Activated CD8-positive, alpha-beta memory T cell treated with anti-CD3 and anti-CD28 coated beads for 1 hour (primary cell): ENCODE data around the gene NDUFB8.

Source experiments
- DNase-seq, 2 donors: peaks; one replicate each; pipeline ENCODE4 v3.0.0-alpha.2; 2020; ENCODE audit warnings: low read depth in 1 of 2; ENCODE audit errors: extremely low read depth in 1 of 2

NDUFB8 gene

DNA sequence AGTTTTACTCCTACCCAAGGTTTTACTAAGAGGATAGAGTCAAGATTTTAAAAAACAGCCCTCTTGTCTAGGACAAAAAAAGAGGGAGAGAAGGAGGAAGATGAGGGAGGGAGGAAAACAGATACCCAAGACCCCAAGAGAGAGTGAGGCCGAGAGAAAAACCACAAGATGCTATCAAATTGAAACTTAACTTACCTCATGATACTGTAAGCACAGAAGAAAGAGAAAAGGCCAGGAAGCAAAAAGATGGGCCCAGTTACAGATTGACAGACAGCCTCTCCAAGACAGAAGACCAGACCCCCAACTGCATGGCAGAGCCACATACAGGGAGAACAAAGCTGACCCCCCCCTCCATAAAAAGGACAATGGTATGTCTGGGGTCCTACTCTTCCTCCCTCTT is 21.4 kb downstream of the NDUFB8 start:
- DNase-seq, result no peak

GRCh38 chr10:100507357-100507732 is 22.3 kb downstream of the NDUFB8 start:
- DNase-seq, result no peak

DNA sequence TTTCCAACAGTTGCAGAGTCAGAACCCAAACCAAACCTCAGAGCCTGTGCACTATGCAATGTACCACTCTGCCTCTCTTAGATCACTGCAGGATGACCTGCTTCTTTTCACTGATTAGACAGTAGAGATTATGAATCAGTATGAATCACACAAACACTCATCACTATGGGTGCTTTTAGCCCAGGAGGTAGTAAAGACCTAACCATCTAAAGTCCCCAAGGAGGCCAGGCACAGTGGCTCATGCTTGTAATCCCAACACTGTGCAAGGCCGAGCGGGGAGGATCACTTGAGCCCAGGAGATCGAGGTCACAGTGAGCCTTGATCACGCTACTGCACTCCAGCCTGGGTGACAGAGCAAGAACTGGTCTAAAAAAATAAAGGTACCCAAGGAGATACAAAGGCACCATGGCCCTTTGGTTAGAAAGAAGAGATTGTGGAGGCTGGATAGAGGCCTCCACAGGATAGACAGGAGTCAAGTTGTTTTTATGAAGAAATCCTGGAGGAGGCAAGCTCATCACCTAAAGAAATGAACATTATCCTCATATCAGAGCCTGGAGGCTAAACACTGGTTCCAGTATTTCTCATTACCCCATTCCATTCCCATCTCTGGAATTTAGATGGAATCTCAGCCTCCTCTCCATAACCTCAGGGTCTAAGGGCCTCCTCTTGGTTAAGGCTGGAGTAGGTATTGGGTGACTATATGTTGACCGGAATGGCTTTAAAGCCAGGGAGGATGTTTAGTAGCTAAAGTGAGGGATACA is 22.9 kb downstream of the NDUFB8 start:
- DNase-seq, result no peak

DNA sequence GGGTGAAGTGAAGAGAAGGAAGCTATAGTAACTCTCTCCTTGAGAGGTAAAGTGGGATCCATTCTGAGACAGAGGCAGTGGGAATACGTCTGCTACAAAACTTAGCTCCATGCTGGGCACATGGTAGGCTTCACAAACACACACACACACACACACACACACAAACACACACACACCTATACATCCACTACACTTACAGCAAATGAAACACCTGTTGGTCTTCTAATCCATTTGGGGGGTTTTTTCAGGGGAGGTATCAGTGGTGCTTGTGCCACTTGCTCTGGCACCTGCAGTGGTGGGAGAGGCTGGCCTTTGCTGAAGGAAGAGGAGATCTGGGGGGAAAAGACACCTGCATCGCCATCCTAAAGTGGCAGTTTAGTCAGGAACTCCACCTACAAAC is 24.5 kb downstream of the NDUFB8 start:
- no peak for DNase-seq

DNA sequence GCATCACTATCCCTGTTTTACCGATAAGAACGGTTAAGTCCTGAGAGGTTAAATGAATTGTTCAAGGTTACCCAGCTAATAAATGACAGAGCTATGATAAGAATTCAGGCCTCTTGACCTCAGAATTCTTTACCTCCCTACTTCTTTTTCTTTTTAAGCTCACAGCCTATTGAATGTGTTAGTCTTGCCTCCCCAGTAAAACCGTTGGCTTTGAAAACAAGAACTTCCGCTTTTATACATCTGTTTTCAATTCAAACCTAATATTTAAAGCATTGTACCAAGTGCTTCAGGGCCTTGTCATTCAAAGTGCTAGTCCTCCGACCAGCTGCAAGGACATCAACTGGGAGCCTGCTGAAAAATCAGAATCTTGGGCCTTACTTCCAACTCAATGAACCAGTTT is 25.6 kb downstream of the NDUFB8 start:
- no peak for DNase-seq

GRCh38 chr10:100502926-100503494 is 26.7 kb downstream of the NDUFB8 start:
- DNase-seq, result no peak

DNA sequence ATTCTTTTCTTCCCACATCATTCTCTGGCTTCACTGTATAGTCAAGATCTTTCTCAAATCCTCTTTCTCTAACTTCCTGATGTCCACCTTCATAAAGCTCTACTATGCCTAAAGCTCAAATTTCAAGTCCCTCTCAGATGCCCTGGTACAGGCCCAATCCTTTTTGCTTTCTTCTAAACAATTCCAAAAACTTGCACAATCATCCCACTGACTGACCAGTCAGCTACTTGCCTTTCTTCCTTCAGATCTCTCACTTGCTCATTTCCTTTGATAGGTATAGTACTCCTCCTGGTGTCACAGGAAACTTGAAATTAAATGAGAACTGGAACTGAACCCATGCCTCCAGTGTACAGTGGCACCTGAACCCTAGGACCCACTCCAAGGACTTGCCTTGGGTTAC is 28.2 kb downstream of the NDUFB8 start:
- DNase-seq, result no peak

DNA sequence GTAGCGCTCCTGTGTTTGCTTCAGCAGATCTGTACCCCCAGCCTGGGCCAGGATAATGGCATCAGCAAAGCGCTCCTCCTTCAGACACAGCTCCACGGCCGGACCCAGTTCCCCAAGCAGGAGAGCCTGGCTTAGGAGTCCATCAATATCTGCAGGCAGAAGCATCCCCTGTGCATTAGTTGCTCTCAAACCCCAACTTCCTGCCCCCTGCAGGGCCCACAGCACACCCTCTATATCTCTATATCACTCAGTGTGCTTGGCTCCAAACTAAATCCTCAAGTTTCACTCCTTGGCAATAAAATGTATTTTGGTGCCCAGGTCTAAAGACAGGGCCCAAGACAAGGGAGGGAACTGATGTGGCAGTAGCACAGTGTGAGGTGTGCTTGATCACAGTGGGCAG is 31.6 kb downstream of the NDUFB8 start:
- no peak for DNase-seq

DNA sequence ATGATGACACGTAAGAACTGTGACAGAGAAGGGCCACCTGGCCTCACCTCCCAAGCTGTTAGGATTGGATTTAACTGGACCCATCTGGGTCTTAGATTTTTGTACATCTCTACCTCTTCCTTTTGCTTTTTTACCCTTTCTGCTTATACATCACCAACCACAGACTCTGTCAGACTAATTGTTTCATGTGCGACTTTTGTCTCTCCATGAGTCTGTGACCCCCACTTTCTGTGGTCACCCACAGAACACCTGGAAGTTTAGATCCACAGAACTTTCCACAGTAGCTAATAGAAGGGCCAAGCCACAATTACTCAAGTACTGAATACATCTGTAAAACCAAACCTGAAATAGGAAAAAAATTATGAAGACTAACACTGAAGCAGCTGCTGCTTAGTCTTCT is 33.1 kb downstream of the NDUFB8 start:
- DNase-seq, result no peak

- DNase-seq, result no peak
Observed at GRCh38 chr10:100490531-100490930, 39.1 kb downstream of the NDUFB8 start.

GRCh38 chr10:100489396-100489795 is 40.3 kb downstream of the NDUFB8 start:
- no peak for DNase-seq

GRCh38 chr10:100487529-100487928 is 42.1 kb downstream of the NDUFB8 start:
- DNase-seq, result no peak

GRCh38 chr10:100485801-100486495 is 43.7 kb downstream of the NDUFB8 start:
- no peak for DNase-seq

DNA sequence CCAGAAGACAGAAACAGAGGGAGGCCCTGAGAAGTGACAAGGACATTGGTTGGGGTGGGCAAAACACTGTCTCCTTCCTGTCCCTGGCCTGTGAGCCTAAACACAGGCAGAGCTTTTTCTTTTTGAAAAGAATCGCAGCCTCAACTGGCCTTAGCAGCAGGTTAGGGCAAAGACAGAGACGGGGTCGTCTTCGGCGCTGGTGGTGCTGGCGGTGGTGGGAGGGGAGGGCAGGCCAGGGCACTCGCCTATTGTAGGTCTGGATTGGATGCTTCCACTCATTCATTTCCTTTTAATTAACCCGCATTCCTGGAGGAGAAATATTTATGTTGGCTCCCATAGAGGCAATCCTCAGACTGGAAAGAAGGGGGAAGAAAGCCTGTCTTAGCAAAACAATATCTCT is 44.3 kb downstream of the NDUFB8 start:
- DNase-seq, result no peak

DNA sequence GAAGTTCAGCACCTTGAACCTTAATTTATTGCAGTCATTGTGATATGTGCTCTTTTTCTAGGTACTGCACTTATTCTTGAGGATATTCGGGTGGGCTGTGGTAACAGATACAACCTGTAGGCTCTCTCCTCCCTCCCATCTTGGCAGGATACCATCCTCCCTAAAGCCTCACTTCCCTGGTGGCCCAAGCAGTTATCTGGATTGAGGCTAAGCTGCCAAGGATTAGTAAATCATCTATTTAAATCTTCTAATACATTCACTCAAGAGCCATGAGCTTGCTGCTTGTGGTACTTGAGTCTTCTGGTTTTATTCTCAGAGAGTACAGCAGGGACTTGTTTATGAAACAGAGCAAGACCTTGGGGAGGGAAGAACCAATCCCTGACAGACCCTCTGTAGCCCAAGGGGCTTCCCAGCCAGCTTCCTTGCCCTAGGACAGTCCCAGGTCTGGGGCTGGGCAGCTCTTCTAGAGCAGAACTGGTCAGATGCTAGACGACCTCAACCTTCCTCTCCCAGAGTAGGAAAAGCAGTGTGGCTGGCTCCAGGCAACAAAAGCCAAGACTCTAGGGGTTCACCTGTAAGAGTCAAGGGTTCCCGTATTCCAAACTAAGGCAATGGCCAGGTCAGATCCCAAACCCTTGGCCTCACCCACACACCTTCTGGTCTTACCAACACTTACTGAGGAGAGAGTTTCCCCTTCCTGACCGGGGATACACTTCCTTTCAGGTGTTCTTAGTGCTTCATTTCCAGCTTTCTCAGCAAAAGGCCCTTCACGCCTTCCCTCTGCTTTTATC is 45.6 kb downstream of the NDUFB8 start:
- DNase-seq, result no peak

- no peak for DNase-seq
Observed at GRCh38 chr10:100482834-100483185, 46.9 kb downstream of the NDUFB8 start.

- DNase-seq, result peak; percentile 18 to 46
Observed at GRCh38 chr10:100482181-100482833, 47.4 kb downstream of the NDUFB8 start.

DNA sequence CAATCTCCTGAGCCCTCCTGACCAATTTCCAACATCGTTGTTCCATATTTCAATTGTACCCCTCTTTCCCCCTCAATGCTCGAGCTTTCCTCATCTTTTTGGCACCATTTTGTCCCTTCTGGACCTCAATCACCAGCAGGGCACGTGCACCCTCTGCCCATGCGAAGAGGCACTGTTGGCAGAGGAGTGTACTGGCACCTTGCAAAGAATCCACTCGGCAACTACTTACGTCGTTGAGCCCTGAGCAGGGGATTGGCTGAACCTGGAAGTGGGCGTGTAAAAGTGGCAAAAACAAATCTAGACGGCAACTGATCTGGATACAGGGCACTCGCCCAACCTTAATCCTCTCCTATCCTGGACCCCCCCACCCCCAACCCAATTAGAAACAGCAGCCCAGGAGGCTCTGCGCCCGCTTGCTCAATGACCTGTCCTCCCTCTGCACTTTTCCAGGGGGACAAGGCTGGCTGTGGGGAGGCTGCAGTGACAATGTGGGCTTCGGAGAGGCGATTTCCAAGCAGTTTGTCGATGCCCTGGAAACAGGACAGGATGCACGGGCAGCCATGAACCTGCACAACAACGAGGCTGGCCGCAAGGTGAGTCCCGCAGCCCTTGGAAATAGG is 48.1 kb downstream of the NDUFB8 start:
- peak; percentile 72 to 76 for DNase-seq

- DNase-seq, result no peak
Observed at GRCh38 chr10:100480002-100480401, 49.7 kb downstream of the NDUFB8 start.

DNA sequence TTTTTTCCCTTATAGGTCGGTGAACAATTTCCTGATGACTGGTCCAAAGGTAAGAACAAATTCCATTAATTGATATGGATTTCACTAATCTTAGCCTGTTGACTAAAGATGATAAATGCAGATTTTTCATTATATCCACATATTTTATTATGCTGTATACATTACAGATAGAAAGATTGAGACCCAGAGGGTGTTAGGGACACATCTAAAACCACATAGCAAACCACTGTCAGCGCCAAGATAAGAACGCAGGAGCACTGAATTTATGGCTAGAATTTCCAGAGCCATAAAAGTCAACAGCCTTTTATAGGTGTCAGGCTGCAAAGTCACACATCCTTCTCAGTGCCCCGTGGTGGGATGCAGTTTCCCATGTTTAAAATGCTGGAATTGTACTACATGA is 50.6 kb downstream of the NDUFB8 start:
- DNase-seq, result no peak

- no peak for DNase-seq
Observed at GRCh38 chr10:100477970-100478369, 51.7 kb downstream of the NDUFB8 start.
